ENCODE data around the gene PBX3.
A peak's percentile ranks its signal among the peaks of the same experiment; 100 is the strongest.

The PBX3 gene

DNA sequence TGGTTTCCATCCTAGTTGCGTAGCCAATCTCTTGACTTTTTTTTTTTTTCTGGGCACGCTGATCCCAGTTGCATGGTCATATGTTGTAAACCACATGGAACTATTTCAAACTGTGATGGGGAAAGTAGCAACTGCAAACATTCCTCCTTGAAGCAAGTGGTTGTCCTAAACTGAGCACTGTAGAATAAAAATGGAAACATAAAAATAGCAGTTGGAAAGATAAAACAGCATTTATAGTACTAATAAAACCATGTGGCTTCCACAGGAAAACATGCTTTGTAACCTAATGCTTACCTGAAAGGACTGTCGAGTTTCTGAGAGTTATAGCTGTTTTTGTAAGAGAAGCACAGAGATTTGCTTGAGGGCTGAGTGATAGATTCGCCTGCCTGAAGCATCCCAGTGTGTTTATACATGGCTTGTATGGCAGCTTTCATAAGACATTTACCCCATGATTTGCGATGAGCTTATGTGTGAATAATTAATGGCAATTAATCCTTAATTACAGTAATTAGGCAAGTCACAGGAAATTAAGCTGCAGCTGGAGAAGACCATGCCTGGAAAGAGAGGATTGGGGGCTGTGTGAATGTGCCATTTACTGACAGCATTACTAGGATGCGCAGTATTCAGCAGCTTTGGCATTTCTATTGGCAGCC is 136.5 kb downstream of the PBX3 start:
- DNase-seq = no peak

DNA sequence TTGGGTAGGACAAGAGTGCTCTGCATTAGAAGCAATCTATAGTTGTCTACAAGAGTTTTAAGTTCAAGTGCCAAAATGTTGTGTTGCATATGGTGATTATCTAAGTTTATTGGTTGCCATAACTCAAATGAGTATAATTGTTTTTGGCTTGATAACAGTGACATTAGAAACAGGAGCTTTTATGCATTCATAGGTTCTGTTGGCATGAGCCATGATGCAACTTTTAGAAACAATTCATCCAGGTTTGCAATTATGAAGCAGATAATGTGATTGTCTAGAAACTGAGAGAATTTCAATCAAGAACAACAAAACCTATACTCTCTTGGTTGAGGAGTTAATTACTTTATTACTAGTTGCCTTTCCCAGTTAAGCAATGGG is 137.0 kb downstream of the PBX3 start:
- DNase-seq = no peak

DNA sequence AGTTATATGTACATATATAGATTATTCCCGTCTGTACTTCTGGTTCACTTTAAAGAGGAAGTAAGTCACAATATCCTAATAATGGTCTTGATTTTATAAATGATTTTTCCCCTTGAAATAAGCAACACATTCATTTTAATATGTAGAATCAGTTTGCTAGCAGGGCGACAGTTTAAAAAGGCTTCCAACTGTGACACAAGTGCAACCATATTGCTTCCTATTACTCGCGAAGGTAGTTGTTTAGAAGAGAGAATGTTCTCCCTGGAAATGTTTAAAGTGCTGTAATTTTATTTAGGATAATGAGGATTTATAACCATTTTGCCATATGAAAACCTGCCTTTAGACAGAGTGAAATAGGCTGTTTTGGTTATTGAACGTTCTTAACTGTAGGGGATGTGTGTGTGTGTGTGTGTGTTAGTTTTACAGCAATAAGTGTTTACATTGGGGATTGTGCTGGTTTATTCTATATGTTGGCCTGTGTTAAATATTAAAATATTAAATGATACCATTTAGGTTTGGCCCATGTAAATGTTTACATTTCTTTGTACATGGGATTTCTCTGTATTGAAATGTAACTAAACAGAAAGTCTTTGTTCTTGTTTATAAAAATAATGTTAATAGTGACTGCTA is 138.3 kb downstream of the PBX3 start:
- DNase-seq = no peak

DNA sequence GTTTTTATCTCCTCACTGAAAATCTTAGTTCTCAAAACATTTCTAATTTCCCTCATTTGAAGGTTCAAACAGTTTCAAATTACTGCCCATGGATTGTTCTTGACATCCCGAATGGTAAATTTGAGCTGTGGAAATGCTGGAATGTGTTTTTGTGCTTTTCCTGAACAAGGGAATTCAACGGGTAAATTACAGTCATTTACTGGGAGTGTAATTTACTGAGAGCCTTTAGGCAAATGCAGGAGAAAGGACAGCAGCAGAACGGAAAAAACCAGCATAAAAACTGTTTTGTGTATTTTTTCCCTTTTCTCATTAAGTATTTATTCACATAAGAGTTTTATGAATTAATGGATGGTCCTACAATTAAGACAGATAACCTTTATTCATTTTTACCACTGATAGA is 139.2 kb downstream of the PBX3 start:
- no peak for DNase-seq

DNA sequence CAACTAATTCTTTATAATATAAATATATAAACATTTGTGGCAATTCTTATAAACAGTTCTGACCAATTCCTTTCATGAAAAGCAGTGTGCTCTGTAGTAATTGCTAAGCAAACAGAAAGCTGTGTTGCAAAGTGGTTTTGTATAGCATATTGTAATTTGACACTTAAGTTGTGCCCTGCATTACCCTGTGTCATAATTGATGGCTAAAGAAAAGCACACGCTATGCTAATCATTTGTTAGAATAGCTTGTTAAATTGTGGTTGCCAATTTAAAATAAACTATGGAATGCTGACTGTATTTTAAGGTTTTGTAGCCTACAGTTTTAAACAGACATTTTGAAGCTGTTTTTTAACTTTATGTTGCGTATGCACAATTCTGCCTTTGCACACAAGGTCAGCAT is 140.0 kb downstream of the PBX3 start:
- DNase-seq = no peak

DNA sequence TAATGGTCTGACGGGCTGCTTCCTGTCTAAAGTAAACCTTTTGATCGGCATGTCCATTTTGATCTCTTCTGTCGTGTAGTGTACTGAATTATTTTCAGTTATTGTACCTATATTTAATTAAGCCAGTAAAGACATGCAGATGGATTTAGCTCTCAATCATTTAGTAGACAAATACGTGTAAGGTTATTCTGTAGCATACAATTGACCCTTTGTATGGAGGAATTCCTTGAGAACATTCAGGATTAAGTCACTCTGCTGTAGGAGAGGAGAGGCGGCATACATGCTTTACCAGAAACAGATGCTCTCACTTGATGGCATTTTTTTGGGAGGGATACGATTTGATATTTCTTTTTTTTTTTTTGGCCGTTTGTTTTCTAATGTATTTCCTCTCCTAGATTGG is 141.0 kb downstream of the PBX3 start:
- no peak for DNase-seq

DNA sequence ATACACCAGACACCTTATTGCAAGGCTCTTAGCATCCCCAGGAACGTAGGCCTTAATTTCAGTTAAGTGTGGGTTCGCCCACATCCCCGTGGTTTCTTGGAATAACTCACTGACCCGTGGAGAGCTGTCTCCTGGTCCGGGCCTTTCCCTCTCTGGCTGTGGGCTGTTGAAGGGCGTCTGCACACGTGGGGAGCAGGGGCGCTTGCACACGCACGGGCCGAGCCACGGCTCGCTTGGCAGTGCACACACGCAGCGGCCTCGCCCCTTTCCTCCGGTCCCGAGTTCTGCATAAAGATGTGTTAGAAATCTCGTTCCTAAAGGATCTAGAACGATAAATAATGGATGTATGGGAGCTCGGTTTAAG is 141.9 kb downstream of the PBX3 start:
- DNase-seq = no peak

DNA sequence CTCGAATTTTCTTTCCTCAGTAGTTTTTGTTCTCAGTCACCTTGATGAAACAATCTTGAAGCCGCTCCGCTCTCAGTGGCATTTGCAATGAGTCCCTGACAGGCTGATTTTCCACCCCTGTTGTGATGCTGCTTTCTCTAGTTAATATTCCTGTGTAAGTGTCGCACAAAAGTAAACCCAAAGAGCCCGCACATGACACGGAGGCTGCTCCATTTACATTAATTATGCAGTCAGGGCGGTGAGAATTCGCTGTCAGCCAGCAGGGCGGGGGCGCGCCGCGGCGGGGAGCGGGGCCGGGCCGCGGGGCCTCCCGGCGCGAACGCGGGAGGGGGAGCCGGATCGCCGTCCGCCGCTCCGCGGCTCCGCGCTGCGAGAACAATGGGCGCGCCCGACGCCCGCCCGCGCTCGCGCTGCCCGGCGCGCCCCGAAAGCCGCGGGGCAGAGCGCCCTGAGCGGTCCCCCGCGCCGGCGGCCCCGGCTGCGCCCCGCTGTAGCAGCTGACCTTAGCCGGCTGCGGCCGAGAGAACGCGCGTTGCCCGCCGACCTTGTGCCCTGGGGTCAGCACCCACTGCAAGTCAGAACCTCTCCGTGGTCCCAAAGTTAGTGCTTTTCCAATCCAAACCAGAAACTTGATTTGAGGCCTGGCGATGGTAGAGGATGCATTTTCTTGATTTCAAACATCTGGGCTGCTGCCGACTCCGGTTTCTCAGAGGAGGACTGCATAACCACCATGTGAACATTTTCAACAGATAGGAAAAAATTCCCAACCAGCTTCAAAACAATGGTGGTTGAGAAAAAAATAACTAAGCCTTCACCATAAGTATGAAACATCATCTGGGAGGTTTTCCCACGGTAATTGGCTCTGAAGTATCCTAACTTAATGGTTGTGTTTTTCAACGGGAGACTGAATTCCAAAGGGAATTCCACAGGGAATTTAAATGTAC is 142.6 kb downstream of the PBX3 start:
- DNase-seq = peak; percentile 12

DNA sequence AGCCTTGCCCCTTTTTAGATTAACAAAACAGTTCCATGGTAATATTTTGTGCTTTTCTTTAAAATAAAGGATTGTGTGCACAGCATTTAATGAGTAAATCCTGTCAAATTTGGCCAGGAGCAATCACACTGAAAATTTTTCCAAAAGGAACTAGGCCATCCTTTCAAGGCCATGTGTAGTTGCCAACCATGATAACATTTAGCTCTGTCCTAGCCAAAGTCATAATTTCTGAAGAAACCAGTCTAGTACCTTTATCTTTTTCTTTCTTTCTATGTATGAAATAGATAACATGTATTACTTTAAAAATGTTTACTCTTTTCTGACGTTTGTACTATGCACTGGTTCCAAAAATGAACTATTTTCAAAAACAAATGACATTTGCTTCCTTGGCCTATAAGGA is 143.7 kb downstream of the PBX3 start:
- no peak for DNase-seq

DNA sequence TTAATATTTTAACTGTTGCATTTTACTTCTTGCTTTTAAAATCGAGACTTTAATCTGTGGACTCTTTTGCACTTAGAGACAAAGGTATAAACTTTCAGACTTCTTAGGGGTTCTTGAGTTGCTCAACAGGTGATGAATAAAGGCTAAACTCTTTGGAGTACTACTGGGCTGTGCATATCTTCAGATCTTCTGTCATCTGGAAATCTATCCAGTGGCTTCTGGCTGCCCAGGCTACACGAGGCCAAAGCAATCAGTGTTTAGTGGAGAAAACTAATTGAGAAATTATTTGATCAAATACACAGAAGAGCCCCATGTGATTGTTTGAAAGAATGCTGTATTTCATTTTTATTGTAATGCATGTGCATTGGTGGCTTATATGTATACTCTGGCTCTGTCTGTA is 146.1 kb downstream of the PBX3 start:
- DNase-seq = no peak

DNA sequence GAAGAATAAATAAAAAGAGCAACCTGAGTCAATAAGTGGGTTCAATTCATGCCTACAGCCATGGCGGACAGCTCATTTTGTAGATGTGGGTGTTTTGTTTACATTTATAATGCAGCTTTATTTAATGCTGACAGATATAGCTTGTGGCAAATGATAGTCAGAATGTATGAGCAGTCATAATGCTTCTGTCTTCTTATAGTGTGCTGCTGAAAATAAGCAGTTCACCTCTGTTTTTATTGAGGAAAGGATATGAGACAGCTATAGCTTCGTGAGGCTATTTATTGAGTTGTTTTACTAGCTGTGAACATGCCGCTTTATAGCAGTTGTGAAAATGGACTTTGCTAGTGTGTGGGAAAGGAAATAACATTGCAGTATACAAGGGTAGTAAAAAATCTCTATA is 147.4 kb downstream of the PBX3 start:
- DNase-seq = no peak

DNA sequence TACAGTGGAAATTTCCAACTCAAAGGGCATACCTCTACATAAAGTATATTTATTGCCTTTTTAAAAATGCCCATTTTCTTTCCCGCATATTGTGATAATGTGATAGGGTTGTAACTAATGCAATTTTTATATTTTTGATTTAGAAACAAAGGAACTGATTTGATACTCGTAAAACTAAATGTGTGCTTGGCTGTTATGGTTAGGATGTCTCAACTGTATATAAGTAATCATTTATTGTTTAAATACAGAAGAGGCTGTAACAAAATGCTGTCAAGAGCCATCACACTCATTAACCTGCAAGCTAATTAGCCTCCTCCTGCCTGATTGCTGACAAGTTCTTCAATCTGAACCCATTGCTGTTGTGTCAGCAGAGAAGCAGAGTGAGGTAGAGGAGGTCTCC is 149.2 kb downstream of the PBX3 start:
- DNase-seq = no peak

DNA sequence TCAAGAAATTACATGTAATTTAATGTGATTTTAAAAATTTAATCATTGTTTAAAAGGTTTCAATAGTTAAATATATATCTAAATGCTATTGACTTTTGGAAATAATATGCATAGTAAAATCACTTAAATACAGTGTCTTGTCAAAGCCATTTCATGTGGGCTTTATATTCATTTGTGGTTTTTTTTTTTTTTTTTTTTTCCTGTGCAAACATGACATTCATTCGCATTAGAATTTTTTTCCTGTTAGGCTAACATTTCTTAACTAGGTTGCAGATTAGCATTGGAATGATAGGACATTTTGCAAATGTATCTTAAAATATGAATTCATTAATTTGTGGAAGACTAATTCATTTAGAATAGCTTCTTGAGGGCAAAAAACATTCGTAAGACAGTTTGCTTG is 149.8 kb downstream of the PBX3 start:
- no peak for DNase-seq

DNA sequence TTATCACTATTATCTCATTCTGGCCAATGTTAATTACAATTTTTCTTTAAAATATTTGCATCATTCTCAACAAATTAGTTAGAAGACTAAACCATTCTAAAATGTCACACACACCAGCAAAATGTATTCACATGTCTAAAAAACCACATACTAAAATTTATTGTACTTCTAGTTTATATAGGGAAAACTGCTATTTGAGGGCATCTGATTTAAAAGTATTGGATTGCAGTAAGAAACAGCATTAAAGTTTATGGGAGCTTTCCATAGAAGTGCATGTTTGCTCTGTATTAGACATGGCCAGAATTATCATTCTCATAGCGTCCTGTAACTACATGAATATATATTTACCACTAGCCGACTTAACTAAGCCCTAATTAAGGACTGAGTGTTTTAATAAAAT is 150.3 kb downstream of the PBX3 start:
- DNase-seq = no peak

DNA sequence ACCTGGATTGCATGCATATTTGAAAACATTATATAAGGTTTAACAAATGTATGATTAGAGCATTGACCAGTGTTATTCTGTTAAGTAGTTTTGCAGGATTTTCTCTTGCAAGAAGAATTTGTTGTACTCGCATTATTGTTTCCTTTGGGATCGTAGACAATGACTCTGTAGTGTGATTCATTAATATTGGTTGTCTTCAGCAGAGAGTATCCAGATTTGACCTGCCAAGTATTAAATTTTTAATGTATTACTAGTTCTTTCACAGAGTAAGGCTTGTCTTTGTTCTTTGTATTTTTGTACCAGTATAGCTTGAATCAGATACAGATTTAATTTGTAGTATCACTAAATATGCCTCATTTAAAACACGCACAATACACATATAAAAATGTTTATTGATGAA is 155.0 kb downstream of the PBX3 start:
- DNase-seq = no peak

DNA sequence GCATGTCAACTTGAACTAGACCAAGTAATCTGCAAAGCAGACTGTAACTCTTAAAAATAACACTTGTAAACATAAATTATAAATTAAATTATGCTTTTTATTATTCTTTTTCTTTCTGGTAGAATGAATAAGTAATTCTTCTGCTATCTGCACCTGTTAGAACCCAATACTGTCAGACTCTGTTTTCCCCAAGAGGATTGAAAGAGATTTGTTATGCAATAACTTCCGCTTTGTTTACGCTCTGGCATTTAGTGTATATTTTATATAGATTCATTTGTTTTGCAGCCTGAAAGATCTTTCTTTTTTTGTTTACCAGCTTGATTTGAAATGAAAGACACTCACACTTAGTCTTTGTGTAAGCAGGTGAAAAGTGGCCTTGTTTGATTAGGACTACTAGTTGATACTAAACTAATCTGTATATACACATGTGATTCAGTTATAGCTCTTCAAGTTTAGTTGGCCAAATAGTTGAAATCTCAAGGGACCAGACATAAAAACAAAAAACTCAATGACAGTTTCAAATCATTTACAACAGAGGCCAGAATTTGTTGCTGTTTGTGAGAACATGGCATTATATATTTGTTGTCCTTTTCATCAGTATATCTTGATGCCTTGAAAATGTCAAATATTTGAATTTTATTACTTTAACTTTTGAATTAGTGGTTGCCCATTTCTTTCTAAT is 155.8 kb downstream of the PBX3 start:
- no peak for DNase-seq

DNA sequence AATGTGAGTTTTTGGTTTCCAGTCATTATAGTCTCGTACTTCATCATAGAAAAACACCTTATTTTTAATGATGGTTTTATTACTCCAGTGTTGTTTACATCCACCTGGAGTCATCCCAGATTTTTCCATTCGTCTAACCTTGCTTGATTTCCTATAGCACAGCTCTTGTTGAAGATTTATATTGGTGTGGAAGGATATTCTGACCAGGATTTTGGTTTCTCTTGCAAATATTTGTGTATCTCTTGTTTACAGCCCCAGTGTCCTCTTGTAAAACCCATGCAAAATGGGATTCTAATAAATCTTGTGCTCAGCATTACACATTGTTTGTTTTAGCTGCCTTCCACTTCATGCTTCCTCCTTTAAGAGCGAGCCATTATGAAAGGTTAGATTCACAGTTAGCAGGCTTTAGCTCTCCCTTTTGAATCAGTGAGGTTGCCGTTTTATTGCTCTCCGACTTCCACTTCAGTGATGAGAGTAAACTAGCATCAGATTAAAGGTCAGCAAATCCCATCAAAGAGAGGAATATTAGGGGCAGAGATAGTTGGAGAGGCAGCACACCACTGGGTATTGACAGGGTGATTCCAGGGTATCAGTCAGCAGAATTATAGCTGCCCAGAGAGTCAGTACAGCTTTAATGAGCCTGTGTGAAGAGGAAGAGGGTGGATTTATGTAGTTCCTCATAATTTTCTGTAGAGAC is 157.1 kb downstream of the PBX3 start:
- DNase-seq = no peak

DNA sequence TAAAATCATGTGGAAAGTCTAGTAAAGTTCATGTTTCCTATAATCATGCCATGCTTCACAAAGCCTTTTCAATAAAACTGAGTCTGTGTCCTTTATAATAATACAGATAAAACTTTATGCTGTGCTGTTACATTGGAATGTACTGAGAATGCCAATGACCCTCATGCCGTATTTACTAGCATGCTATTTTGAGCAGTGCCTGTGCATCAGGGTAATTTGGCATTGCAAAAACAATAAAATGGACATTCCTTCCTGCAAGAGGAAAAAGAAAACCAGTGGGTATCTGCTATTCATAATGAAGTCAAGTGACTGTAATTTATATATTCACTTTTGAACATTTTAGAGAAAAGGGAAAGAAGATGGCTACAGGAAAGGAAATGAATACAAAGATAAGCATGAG is 159.0 kb downstream of the PBX3 start:
- DNase-seq = no peak

DNA sequence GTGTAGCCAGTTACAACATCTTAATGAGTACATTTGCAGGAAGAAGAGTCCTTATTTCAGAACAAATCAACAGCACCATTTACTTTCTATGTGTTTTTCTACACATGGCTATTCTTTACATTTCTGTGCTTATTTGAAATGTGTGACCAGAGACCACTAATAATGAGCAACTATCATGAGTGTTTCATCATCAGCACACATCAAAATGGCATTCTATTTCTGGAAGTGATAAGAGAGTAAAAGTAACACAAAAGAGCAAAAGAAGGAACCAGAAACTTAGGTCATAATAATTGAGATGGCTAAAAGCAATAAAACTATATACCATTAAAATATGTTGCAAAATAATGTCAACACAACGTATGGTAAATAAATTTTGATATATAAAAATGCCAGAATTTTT is 159.7 kb downstream of the PBX3 start:
- no peak for DNase-seq

DNA sequence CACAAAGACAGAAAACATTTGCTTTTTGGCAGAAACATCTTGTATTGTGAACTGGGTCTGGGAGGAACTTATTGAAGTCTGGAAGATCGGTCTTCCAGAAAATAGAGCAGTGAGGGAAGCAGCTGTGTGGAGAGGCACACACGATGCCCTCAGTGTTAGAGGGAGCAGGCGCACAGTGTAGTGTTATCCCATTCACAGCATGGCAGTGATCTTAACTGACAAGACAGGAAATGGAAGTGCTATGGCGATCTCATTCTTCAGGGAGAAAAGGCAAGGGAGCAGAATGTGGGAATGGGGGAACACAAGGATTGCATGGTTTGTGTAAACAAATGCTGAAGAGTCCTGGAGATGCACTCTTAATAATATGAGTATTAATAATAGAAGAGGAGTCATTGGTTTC is 161.0 kb downstream of the PBX3 start:
- DNase-seq = no peak

DNA sequence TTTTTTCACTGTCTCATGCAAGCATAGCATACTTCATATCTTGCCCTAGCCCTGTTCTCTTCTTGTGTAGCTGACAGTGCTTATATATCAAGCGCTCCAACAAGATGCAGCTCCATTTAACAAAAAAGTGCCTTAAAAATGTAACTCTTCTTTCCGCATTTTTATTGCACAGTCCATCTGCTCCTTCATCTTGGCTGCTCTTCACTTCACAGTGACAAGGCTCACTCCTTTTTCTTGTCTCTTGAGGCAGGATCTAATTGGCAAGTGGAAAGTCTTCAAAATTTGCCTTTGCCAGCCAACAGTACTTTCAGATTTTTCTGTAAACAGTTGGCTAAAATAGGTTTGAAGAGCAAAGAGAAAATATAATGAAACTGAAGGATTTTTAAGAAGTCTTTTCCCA is 161.8 kb downstream of the PBX3 start:
- DNase-seq = no peak

DNA sequence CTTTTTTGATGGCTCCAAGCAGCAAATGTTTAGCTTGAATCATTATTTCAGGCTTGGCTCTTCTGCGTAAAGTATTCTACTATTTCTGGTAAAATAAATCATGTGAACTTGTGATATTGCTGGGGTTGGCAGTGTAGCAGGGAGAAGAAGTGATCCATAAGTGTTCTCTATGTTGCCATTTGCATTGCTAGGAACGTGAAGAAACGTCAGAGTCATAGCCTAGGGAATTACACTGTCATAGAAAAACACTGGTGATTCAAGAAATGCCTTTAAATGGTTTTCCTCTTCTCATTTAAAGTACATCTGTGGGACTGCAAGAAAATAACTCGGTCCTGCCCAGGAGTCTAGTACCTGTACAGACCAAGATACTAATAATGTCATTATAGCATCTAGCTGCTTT is 162.3 kb downstream of the PBX3 start:
- DNase-seq = no peak

DNA sequence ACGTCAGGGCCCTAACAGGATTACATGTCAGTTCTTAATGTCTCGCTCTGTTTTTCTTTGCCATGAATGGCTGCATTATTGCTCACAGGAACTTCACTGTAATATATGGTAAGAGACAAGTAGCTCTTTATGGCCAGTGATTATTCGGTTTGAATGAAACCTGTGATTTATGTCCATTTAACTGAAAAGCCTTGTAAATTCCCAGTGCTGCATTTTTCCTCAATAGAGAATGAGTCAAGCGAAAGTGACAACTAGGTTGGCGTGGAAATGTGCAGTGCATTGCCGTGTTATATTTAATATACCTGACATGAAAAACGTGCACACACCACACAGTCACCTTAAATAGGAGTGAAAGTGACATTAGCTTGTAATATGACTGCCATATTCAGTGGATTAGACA is 163.1 kb downstream of the PBX3 start:
- no peak for DNase-seq
